ENCODE data around the gene IGLL5. TPM values are rescaled to one million over a fixed set of nuclear protein-coding genes. Genes with fewer than 3 reads are reported as not detected.
A peak's percentile ranks its signal among the peaks of the same experiment; 100 is the strongest.

IGLL5 gene
- total and polyA plus RNA-seq, 3 donors from 2014 or later: 0.94 to 9.8 (median 1.4) TPM

- Histone ChIP-seq H3K4me3 (no peak overlapping the region), H3K9me3 (no peaks in the 10 kb centered on the region), H3K4me1 (no peaks in the 10 kb centered on the region), H3K36me3 (ENCODE audit: low read depth, missing control alignments) (no peaks in the 10 kb centered on the region), H3K27ac (no peak overlapping the region), H3K27me3 (no peaks in the 10 kb centered on the region)
- TF ChIP-seq CTCF (IDR thresholded peaks at IDR 0.05) (peak; percentile 34 to 78 (median 49)), POLR2A (IDR thresholded peaks at IDR 0.05) (no peak)
- WGBS, 2 donors: 55 to 68% methylated on average over 8 to 12 of the region's 12 CpGs
- intact Hi-C loops (cut with DNase I; ENCODE audit: low total_unique reads): no loop called here
- peak; percentile 85 for DNase-seq
These were observed 55.1 kb downstream of the IGLL5 start for GRCh38 chr22:22942511-22943329.

GRCh38 chr22:22943521-22944267 lies 56.1 kb downstream of the IGLL5 start:
- WGBS, 2 donors: 85 to 92% methylated on average over 13 to 14 of the region's 14 CpGs
- H3K27me3 ChIP-seq: no peaks in the 10 kb centered on the region
- peak; percentile 11 for DNase-seq
- TF ChIP-seq POLR2A (IDR thresholded peaks at IDR 0.05) (no peak), CTCF (IDR thresholded peaks at IDR 0.05) (no peak)
- no peaks in the 10 kb centered on the region for H3K4me1 ChIP-seq
- intact Hi-C loops (cut with DNase I; ENCODE audit: low total_unique reads): no loop called here
- no peaks in the 10 kb centered on the region for H3K36me3 ChIP-seq (ENCODE audit: low read depth, missing control alignments)
- H3K4me3 ChIP-seq: no peak overlapping the region
- H3K27ac ChIP-seq: no peak overlapping the region
- no peaks in the 10 kb centered on the region for H3K9me3 ChIP-seq

GRCh38 chr22:22944268-22944985 lies 56.8 kb downstream of the IGLL5 start:
- Histone ChIP-seq H3K4me1 (no peaks in the 10 kb centered on the region), H3K9me3 (no peaks in the 10 kb centered on the region), H3K27me3 (no peaks in the 10 kb centered on the region), H3K36me3 (ENCODE audit: low read depth, missing control alignments) (no peaks in the 10 kb centered on the region), H3K27ac (no peak overlapping the region), H3K4me3 (no peak overlapping the region)
- DNase-seq: peak; percentile 9
- intact Hi-C loops (cut with DNase I; ENCODE audit: low total_unique reads): no loop called here
- 73 to 79% methylated on average over 9 to 18 of the region's 18 CpGs for WGBS, 2 donors
- no peak for TF ChIP-seq CTCF (IDR thresholded peaks at IDR 0.05)
- TF ChIP-seq POLR2A (IDR thresholded peaks at IDR 0.05): no peak

- Histone ChIP-seq H3K4me1 (no peaks in the 10 kb centered on the region), H3K9me3 (no peaks in the 10 kb centered on the region), H3K36me3 (ENCODE audit: low read depth, missing control alignments) (no peaks in the 10 kb centered on the region), H3K4me3 (no peak overlapping the region), H3K27me3 (no peaks in the 10 kb centered on the region), H3K27ac (no peak overlapping the region)
- 75 to 88% methylated on average over 4 of the region's 4 CpGs for WGBS, 2 donors
- intact Hi-C loops (cut with DNase I; ENCODE audit: low total_unique reads): no loop called here
- no peak for TF ChIP-seq CTCF (IDR thresholded peaks at IDR 0.05)
- TF ChIP-seq POLR2A (IDR thresholded peaks at IDR 0.05): no peak
- DNase-seq: peak; percentile 9
These were observed 57.6 kb downstream of the IGLL5 start for GRCh38 chr22:22945195-22945594.

Small RNA genes within 50 kb of the gene (microRNA-seq; reads per million reads assigned to microRNA genes)
- gene MIR5571 (ENCODE audit: borderline number of aligned reads in 2 of 2, borderline replicate concordance in 1 of 2): 0 reads per million in 2 donors

Small RNA genes within 50 kb of the gene (small RNA-seq; reads per million reads assigned to genes)
- gene IGLC4 (0 reads per million in 2 donors), gene IGLC5 (0 reads per million in 2 donors), gene IGLJ1 (0 reads per million in 2 donors), gene IGLJ2 (0 reads per million in 2 donors), gene IGLJ3 (0 reads per million in 2 donors), gene IGLJ4 (0 reads per million in 2 donors), gene IGLJ5 (0 reads per million in 2 donors), gene IGLJ6 (0 reads per million in 2 donors), gene IGLJ7 (0 reads per million in 2 donors), gene IGLV2-5 (0 reads per million in 2 donors), gene IGLV3-2 (0 reads per million in 2 donors), gene IGLV3-4 (0 to 0.27 reads per million in 2 donors), gene IGLV3-6 (0 to 0.09 reads per million in 2 donors), gene IGLV3-7 (0 to 0.19 reads per million in 2 donors), gene MIR5571 (0 reads per million in 2 donors)

Other genes with a start within 250 kb of the IGLL5 start
- 10 to 100 TPM in 1 of 2 donors, 1 to 10 TPM in 1; 2.8 to 21.5 TPM for gene GGTLC2, start 243.2 kb upstream of the IGLL5 start, total RNA-seq
- 4.5 TPM for gene GGTLC2, start 243.2 kb upstream of the IGLL5 start, polyA plus RNA-seq (ENCODE audit: insufficient read depth, low read depth, low replicate concordance)
- 10 to 100 TPM; 15.1 to 20.2 TPM for gene GNAZ, start 182.7 kb downstream of the IGLL5 start, total RNA-seq
- 13.7 TPM for gene GNAZ, start 182.7 kb downstream of the IGLL5 start, polyA plus RNA-seq (ENCODE audit: insufficient read depth, low read depth, low replicate concordance)

All from testis (tissue), 3 donors.